IPS-15b (cell line): Measurements from ENCODE around the gene ZDHHC22.

Source experiments
- H3K27me3 ChIP-seq: one replicate; pipeline ENCODE4 v1.6.1; 2013; ENCODE audit warnings: low read length; ENCODE audit not compliant: control insufficient read depth, insufficient read depth
- H3K36me3 ChIP-seq: one replicate; pipeline ENCODE4 v1.6.1; 2013; ENCODE audit warnings: low read length; ENCODE audit not compliant: control insufficient read depth, insufficient read depth
- H3K4me1 ChIP-seq: one replicate; pipeline ENCODE4 v1.6.1; 2013; ENCODE audit warnings: mild to moderate bottlenecking, low read length; ENCODE audit not compliant: control insufficient read depth, insufficient read depth
- H3K4me3 ChIP-seq: one replicate; pipeline ENCODE4 v1.5.1; 2013; ENCODE audit warnings: low read depth, low read length
- H3K9ac ChIP-seq: one replicate; pipeline ENCODE4 v1.6.1; 2013; ENCODE audit warnings: low read depth, mild to moderate bottlenecking, low read length
- H3K9me3 ChIP-seq: one replicate; pipeline ENCODE4 v1.6.1; 2013; ENCODE audit warnings: mild to moderate bottlenecking, low read length; ENCODE audit not compliant: control insufficient read depth, insufficient read depth

The ZDHHC22 gene

DNA sequence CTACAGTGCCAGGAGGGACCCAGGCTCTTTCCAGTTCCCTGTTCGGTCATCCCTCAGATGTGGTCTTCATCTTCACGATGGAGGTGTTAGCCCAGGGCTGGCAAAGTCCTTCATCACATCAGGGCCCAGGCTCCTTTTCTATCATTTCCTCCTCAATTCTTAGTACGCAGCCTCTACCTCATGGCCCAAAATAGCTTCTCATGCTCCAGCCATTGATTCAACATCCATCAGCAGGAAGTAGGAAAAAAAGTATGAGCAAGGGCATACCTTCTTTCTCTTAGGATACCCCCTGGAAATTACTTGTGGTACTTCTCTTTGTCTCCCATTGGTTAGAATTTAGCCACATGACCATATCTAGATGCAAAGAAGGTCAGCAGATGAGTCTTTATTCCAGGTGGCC lies 12.2 kb upstream of the ZDHHC22 start:
- Histone ChIP-seq H3K9me3 (no peaks in the 10 kb centered on the region), H3K36me3 (no peaks in the 10 kb centered on the region), H3K4me1 (peaks cover 10% of the 10 kb centered on the region), H3K9ac (no peak overlapping the region), H3K27me3 (no peaks in the 10 kb centered on the region), H3K4me3 (no peak overlapping the region)

DNA sequence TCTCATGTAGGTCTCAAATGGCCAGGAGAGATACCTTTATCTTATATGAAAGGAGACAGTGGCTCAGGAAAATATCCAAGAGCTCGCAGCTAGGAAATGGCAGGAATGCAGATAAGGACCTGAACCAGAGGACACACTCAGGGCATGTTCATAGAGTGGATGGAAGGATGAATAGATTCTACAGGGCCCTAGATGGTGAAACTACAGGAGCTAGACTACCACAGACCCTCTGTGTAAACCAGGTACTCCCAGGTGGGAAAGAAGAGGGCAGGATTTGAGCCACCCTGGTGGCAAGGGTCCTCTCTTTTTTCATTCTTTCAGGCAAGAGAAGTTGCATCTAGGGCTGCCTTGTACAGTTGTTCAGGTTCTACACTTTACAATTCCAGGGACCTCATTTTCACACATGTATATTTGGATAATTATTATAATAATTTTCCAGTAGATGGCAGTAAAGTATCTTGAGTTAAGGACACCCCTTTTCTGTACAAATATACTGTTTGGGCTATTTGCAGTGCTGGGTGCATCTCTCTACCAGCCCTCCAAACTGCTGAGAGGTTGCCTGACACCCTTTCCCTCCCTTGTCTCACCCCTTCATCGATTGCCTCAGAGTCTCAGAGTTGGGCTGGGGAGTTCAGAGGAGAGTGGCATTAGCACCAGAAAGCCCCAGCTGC lies 10.5 kb upstream of the ZDHHC22 start:
- Histone ChIP-seq H3K27me3 (no peaks in the 10 kb centered on the region), H3K36me3 (no peaks in the 10 kb centered on the region)

DNA sequence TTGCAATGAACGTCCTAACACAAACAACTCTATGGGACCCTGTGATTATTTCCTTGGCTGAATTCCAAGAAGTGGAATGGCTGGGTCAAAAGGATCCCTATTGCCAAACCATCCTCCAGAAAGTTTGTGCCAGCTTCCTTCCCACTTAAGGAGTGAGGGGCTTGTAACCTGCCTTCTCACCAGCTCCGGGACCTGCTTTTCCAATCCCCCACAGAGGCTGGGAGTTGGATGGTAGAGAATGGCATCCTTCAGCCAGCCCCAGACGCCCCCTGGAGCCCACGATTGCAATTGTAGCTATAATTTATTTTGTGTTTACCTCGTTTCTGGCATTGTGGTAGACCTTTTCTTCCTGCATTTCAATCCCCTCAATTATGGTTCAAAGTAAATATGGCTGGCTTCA lies 9.7 kb upstream of the ZDHHC22 start:
- Histone ChIP-seq H3K4me3 (no peak overlapping the region), H3K36me3 (no peaks in the 10 kb centered on the region), H3K27me3 (peaks cover under 1% of the 10 kb centered on the region)

More for the DNA sequence above, 10.5 kb upstream of the ZDHHC22 start:
- Histone ChIP-seq H3K9me3 (no peaks in the 10 kb centered on the region), H3K4me1 (no peaks in the 10 kb centered on the region), H3K9ac (no peak overlapping the region), H3K4me3 (no peak overlapping the region)

DNA sequence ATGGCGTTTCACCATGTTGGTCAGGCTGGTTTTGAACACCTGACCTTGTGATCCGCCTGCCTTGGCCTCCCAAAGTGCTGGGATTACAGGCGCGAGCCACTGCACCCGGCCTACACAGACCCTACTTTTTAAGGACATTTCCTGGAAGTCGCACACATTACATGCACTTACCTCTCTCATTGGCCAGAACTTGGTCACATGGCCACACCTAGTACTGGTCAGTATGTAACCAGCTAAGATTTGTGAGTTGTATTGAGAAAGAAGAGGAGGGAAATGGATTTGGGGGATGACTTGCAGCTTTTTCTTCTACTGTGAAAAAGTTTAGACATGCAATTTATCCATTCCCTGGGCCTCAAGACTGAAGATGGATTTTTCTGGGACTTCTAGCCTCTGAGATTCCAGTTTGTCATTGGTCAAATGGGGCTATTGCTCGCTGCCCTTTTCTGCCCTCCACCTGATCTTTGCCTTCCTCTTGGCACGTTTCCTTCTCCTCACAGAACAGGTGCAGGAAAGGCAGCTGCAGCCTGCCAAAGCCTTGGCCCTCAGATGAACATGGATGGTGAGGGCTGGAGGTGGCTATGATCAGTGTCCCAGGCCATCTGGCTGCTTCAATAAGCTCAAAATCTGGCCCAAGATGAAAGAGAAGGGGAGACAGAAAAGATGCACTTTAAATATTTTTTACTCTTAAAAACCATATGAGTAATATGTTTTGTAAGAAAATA lies 7.1 kb upstream of the ZDHHC22 start:
- H3K4me3 ChIP-seq: no peak overlapping the region
- H3K36me3 ChIP-seq: no peaks in the 10 kb centered on the region
- H3K27me3 ChIP-seq: peaks cover 8% of the 10 kb centered on the region
- H3K4me1 ChIP-seq: peaks cover 23% of the 10 kb centered on the region
- H3K9me3 ChIP-seq: no peaks in the 10 kb centered on the region
- H3K9ac ChIP-seq: no peak overlapping the region

More for the DNA sequence above, 9.7 kb upstream of the ZDHHC22 start:
- no peak overlapping the region for H3K9ac ChIP-seq
- H3K4me1 ChIP-seq: peaks cover 3% of the 10 kb centered on the region
- H3K9me3 ChIP-seq: no peaks in the 10 kb centered on the region

DNA sequence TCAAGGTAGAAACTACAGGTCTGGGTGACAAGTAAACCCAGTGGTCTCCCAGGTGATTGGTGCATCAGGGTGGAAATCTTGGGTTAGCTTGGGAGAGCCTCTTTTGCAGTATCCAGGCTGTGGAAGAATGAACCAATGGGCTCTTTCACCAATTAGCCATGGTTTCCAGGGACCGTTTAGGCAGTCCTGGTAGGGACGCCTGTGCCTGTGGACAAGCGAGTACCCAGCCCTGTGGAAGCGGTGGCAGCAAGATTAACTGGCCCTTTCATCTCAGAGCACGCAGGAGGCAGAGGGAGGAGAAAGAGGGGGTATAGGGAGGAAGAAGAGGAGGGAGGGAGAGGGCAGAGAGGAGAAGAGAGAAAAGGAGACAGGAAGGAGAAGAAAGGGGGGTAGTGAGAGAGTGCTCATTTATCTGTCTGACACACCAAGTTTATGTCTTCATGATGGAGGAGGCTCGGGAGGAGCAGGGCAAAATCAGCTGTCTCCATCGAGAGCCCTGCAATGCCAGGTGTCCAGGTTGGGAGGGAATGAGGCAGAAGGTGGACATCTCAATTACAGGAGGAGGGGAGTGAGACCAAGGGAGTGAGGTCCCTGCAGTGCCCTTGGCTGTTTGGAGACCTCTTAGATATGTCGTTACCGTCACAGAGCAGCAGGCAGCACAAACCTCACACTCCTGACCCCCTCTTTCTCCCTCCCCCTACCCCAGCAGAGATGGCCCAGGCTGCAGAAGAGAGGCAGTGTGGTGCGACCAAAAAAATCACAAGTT lies 4.6 kb upstream of the ZDHHC22 start:
- peak overlapping the region; percentile 49 for H3K9ac ChIP-seq
- H3K9me3 ChIP-seq: no peaks in the 10 kb centered on the region
- H3K27me3 ChIP-seq: peaks cover 24% of the 10 kb centered on the region
- peaks cover 40% of the 10 kb centered on the region for H3K4me1 ChIP-seq
- no peaks in the 10 kb centered on the region for H3K36me3 ChIP-seq
- no peak overlapping the region for H3K4me3 ChIP-seq

DNA sequence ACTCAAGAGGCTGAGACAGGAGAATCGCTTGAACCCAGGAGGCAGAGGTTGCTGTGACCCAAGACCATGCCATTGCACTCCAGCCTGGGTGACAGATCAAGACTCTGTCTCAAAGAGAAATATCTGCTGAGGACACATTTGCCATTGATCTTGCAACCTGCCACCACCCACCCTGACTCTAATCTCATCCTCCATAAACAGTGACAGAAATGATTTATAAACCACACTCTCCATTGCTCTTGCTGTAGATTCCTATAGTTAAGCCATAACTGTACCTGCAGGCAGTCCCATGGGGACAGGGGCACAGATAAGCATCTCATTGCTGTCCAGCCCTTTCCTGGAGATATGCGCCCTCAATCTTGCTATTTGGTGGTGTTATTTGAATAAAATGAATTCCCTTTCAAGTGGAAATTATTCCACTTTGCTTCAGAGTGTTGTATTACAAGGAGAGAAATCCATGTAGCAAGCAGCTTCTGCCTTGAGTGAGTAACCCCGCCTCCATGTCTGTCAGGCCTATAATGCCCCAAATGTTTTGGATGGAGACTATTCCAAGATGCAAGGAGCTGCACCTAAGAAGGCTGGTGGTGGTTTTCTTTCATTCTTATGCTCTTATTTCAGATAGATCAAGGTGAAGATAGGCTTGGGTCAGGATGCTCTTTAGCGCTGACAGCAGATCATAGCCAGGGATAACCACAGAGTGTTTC lies 3.0 kb upstream of the ZDHHC22 start:
- Histone ChIP-seq H3K27me3 (peaks cover 31% of the 10 kb centered on the region), H3K36me3 (no peaks in the 10 kb centered on the region), H3K9ac (no peak overlapping the region), H3K9me3 (no peaks in the 10 kb centered on the region), H3K4me1 (peaks cover 42% of the 10 kb centered on the region), H3K4me3 (no peak overlapping the region)

DNA sequence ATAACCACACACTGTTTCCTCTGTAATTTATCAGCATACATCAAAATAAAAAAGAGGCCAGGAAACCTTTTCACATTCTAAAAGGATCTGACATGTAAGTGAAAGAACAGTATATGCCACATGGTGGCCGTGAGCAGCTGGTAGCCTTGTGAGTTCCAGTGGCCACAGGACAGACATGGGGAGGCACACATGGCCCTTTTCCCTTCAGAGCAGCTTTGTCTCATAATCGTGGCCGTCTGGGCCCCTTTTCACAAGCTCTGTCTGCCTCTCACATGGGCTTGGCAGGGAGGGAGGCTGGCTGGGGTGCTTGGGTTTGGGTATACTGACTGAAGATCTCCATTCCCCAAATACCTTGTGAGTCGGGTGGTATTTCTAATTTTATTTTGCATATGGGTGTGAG lies 1.5 kb upstream of the ZDHHC22 start:
- Histone ChIP-seq H3K4me1 (peaks cover 42% of the 10 kb centered on the region), H3K4me3 (peak overlapping the region; percentile 93)

DNA sequence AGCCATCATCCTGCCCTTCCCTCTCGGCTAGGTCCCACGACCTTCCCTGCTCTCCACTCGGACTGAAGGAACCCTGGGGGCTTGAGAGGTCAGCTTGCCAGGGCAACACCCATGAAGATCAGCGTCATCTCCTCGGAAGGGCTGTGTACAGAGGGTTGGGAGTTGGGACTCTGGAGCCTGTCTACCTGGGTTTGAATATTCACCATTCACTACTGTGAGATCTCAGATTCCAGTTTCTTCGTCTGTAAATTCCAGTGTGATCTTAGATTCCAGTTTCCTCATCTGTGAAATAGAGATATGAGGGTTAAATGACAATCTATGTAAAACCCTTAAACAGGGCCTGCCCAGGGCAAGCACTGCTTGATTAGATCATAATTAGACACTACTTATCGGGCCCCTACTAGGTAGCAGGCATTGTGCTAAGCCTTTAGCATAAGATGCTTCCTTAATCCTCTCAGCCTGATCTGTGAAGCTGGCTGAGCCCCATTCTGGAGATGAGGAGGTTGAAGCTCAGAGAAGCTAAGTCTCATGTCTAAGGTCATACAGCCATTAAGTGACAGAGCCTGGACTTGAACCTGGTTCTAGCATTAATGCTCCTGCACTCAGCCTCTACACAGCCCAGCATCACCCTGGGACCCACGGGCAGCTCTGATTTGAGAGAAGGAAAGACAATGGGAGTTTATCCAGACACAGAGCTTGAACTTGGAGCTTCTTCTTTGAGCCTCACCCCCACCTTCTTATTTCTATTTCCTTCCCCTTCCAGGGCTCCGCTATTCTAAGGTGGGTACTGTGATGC lies 612 bp upstream of the ZDHHC22 start:
- H3K27me3 ChIP-seq: peaks cover 34% of the 10 kb centered on the region
- H3K4me1 ChIP-seq: peaks cover 42% of the 10 kb centered on the region
- peak overlapping the region; percentile 93 for H3K4me3 ChIP-seq
- H3K9ac ChIP-seq: no peak overlapping the region
- H3K36me3 ChIP-seq: no peaks in the 10 kb centered on the region
- no peaks in the 10 kb centered on the region for H3K9me3 ChIP-seq

More for the DNA sequence above, 1.5 kb upstream of the ZDHHC22 start:
- H3K27me3 ChIP-seq: peaks cover 34% of the 10 kb centered on the region
- no peak overlapping the region for H3K9ac ChIP-seq
- H3K9me3 ChIP-seq: no peaks in the 10 kb centered on the region
- H3K36me3 ChIP-seq: no peaks in the 10 kb centered on the region

DNA sequence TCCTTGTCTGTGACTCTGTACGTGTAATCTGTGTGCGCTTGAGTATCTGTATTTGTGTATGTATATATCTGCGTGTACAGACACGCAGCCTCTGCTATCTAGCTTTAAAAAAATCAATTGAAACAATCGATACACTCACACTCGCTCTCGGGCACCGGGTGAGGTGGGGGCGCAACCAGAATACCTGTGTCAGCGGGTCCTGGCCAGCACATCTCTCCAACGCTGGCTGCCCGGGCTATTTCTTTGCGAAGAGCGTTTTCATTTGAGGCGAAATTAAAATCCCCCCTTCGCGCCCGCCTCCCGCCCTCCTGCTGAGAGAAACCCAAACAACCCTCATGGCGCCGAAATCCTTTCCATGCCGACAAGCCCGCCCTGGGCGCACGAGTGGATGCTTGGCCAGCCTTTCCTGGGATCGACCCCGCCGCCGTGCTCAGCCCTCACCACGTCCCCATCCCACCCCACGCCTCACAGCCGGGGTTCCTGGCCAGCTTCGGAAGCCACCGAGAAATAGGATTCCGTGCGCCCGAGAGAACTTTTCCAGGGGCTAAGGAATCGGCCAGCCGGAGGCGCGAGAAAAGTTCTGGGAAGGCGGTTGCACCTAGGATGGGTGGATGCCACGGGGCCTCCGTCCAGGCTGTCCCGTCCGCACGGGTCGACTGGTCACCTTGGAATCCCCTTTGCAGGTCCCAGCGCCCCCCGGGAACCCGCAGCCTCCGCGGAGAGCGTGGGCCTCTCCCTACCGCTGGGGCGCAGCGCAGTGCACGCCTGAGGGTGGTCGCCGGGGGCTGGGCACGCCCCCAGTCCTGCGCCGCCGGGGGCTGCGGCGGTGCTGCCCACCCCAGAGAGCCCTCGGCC lies 1.0 kb downstream of the ZDHHC22 start:
- H3K4me3 ChIP-seq: peak overlapping the region; percentile 93
- H3K4me1 ChIP-seq: peaks cover 32% of the 10 kb centered on the region
- H3K27me3 ChIP-seq: peaks cover 27% of the 10 kb centered on the region
- peak overlapping the region; percentile 37 for H3K9ac ChIP-seq
- H3K9me3 ChIP-seq: no peaks in the 10 kb centered on the region
- peaks cover 3% of the 10 kb centered on the region for H3K36me3 ChIP-seq

DNA sequence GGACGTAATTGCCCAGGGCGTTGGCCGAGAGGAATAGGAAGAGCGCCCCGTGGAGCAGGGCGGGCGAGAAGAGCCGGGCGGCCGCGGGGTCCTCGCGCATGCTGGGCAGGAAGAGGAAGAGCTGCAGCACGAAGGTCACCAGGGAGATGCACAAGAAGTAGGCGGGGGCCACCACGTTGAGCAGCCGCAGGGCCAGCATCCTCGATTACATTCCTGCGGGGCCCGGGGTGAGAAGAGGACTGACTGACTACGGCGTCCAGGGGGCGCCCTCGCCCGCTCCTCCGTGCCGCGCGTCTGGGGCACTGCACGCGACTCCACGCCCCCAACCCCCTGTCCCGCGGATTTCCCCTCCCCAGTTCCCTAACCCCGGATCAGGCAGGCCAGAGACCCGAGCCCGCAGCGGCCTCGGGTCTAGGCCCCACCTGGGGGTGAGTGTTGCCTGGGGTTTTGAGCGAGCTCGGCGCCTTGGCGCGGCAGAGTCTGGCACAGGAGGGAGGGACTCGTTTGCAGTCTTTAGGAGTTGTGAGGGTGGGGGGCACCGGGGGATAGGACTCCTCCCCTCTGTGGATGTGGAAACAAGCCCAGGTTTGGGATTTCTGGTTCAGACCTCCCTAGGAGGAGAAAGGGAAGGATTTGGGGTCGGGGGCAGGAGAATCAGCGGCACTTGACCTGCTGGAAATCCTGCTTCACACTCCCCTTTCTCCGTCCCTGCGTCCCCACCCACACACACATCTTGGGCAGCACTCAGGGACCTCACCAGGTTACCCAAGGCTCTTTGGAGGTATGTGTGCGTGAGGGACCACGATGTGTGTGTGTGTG lies 1.8 kb downstream of the ZDHHC22 start:
- Histone ChIP-seq H3K4me3 (peak overlapping the region; percentile 93), H3K4me1 (peaks cover 28% of the 10 kb centered on the region), H3K27me3 (peaks cover 27% of the 10 kb centered on the region), H3K36me3 (peaks cover 3% of the 10 kb centered on the region), H3K9ac (peak overlapping the region; percentile 47), H3K9me3 (no peaks in the 10 kb centered on the region)
